Keratinocyte (primary cell): ENCODE data around the gene SLC25A24. TPM values are rescaled to one million over a fixed set of nuclear protein-coding genes. Genes with fewer than 3 reads are reported as not detected.

Source experiments
- DNase-seq: peaks from one replicate; pipeline ENCODE4 v3.0.0-alpha.2; 2011; ENCODE audit warnings: low read depth, missing footprints, low spot score
- FAIRE-seq: peaks from 2 replicates; lab custom pipeline; 2011; peaks lifted over from hg19 to GRCh38; lab: Jason Lieb, UNC
- H2AFZ ChIP-seq: 2 replicates; pipeline ENCODE4 v1.6.0; 2012; ENCODE audit warnings: low read length, control low read depth, inconsistent platforms; ENCODE audit not compliant: control insufficient read depth
- H3K27ac ChIP-seq: 2 replicates; pipeline ENCODE4 v1.5.1; 2011; ENCODE audit warnings: low read length; ENCODE audit not compliant: control insufficient read depth, insufficient read depth
- H3K27me3 ChIP-seq: 3 replicates; pipeline ENCODE4 v1.6.0; 2011; ENCODE audit warnings: low read length; ENCODE audit not compliant: control insufficient read depth, insufficient read depth; ENCODE audit errors: extremely low read depth
- H3K36me3 ChIP-seq, 2 experiments: 2 replicates in 1 of 2; 3 replicates in 1 of 2; pipeline ENCODE4 v1.5.1; 2011; ENCODE audit warnings: low read length in 2 of 2, mild to moderate bottlenecking in 1 of 2; ENCODE audit not compliant: control insufficient read depth in 2 of 2, insufficient read depth in 2 of 2; ENCODE audit errors: extremely low read depth in 1 of 2
- H3K4me1 ChIP-seq: 3 replicates; pipeline ENCODE4 v1.5.1; 2011; ENCODE audit warnings: low read length; ENCODE audit not compliant: control insufficient read depth, insufficient read depth; ENCODE audit errors: extremely low read depth
- H3K4me2 ChIP-seq: 3 replicates; pipeline ENCODE4 v1.6.0; 2011; ENCODE audit warnings: low read depth, low read length; ENCODE audit not compliant: control insufficient read depth, insufficient read depth; ENCODE audit errors: extremely low read depth
- H3K4me3 ChIP-seq, 3 experiments: fragments of 200-600 bp in 1 of 3; sonication (generic) in 1 of 3; 2 replicates in 2 of 3; 3 replicates in 1 of 3; pipeline ENCODE4 v1.5.1; 2011 to 2016; ENCODE audit warnings: low read length in 3 of 3, mild to moderate bottlenecking in 3 of 3, control low read depth in 2 of 3, inconsistent platforms in 1 of 3, low read depth in 1 of 3, mixed read lengths in 1 of 3, mixed run types in 1 of 3, moderate library complexity in 1 of 3; ENCODE audit not compliant: control insufficient read depth in 2 of 3, insufficient read depth in 2 of 3; ENCODE audit errors: extremely low read depth in 1 of 3
- H3K79me2 ChIP-seq: 2 replicates; pipeline ENCODE4 v1.6.0; 2012; ENCODE audit warnings: low read length; ENCODE audit not compliant: control insufficient read depth, insufficient read depth
- H3K9ac ChIP-seq: 3 replicates; pipeline ENCODE4 v1.6.0; 2011; ENCODE audit warnings: low read length; ENCODE audit not compliant: control insufficient read depth, insufficient read depth; ENCODE audit errors: extremely low read depth
- H3K9me1 ChIP-seq: 3 replicates; pipeline ENCODE4 v1.6.0; 2011; ENCODE audit warnings: low read length; ENCODE audit not compliant: control insufficient read depth, insufficient read depth; ENCODE audit errors: extremely low read depth
- H3K9me3 ChIP-seq: 2 replicates; pipeline ENCODE4 v1.5.1; 2012; ENCODE audit warnings: low read depth, low read length; ENCODE audit not compliant: control insufficient read depth
- H4K20me1 ChIP-seq: 3 replicates; pipeline ENCODE4 v1.6.0; 2011; ENCODE audit warnings: low read length; ENCODE audit not compliant: control insufficient read depth, insufficient read depth; ENCODE audit errors: extremely low read depth
- CTCF ChIP-seq, 3 experiments: IDR thresholded peaks in 1 of 3; conservative IDR thresholded peaks in 1 of 3; optimal IDR thresholded peaks in 1 of 3; 2 replicates in 2 of 3; 3 replicates in 1 of 3; pipeline versions ENCODE3 to v1.5.1; 2011; ENCODE audit warnings: low read length in 3 of 3, mild to moderate bottlenecking in 3 of 3, moderate library complexity in 2 of 3, control low read depth in 1 of 3, inconsistent platforms in 1 of 3; ENCODE audit not compliant: insufficient read depth in 2 of 3; ENCODE audit errors: extremely low read depth in 1 of 3
- EZH2 ChIP-seq: IDR thresholded peaks from one replicate; pipeline ENCODE4 v1.6.1; 2012; ENCODE audit warnings: inconsistent platforms, mild to moderate bottlenecking, low read length, moderate library complexity
- dilution Hi-C: fragments of 300-500 bp; cut with MboI; formaldehyde crosslinking; loops from one replicate; pipeline ENCODE4 v1.7.0; 2020; ENCODE audit warnings: low sequenced_read_pairs; ENCODE audit not compliant: extremely low pct_ligation_motif_present
- polyA plus RNA-seq, 5 experiments: library from polyadenylated mRNA; depleted of rRNA in 3 of 5; stranded (reverse) in 3 of 5; stranded (forward) in 1 of 5; unstranded in 1 of 5; fragments of >200 nt; gene quantifications; 1 replicate in 1 of 5; 2 replicates in 3 of 5; 3 replicates in 1 of 5; pipeline versions ENCODE4 v1.2.1 to v1.2.3, GENCODE V29; 2011 to 2012; ENCODE audit warnings: missing spikeins in 2 of 5, low read depth in 1 of 5, low replicate concordance in 1 of 5

The SLC25A24 gene
- polyA plus RNA-seq, 1 donor (not counting 4 experiments of a cell fraction or from before 2014, with no cell fraction given) = 58.9 TPM

GRCh38 chr1:108096089-108096488 is 104.1 kb downstream of the SLC25A24 start:
- TF ChIP-seq CTCF (optimal IDR thresholded peaks at IDR 0.05 in 1 of 3, IDR thresholded peaks at IDR 0.05 in 1 of 3, conservative IDR thresholded peaks at IDR 0.05 in 1 of 3; ENCODE audit: extremely low read depth in 1 of 3, insufficient read depth in 2 of 3, low read length in 3 of 3) (no peak), EZH2 (no peak)
- H3K27me3 ChIP-seq = no peaks in the 10 kb centered on the region
- no peak for DNase-seq
- dilution Hi-C loops = no loop called here
- H3K79me2 ChIP-seq = no peaks in the 10 kb centered on the region
- H3K27ac ChIP-seq = no peak overlapping the region
- no peak for FAIRE-seq
- H3K4me3 ChIP-seq = no peak overlapping the region
- no peaks in the 10 kb centered on the region for H3K4me1 ChIP-seq
- H2AFZ ChIP-seq = no peak overlapping the region
- no peaks in the 10 kb centered on the region for H3K36me3 ChIP-seq
- no peaks in the 10 kb centered on the region for H3K9me3 ChIP-seq
- H3K4me2 ChIP-seq = no peak overlapping the region
- no peaks in the 10 kb centered on the region for H3K9me1 ChIP-seq
- no peaks in the 10 kb centered on the region for H4K20me1 ChIP-seq
- no peak overlapping the region for H3K9ac ChIP-seq

GRCh38 chr1:108089477-108089876 is 110.7 kb downstream of the SLC25A24 start:
- Histone ChIP-seq H4K20me1 (no peaks in the 10 kb centered on the region), H3K36me3 (no peaks in the 10 kb centered on the region), H3K79me2 (no peaks in the 10 kb centered on the region), H3K4me2 (no peak overlapping the region), H3K9me1 (no peaks in the 10 kb centered on the region), H2AFZ (no peak overlapping the region), H3K9ac (no peak overlapping the region), H3K4me1 (no peaks in the 10 kb centered on the region), H3K27me3 (no peaks in the 10 kb centered on the region), H3K4me3 (no peak overlapping the region), H3K9me3 (no peaks in the 10 kb centered on the region), H3K27ac (no peak overlapping the region)
- FAIRE-seq (no peak), DNase-seq (no peak)
- dilution Hi-C loops = no loop called here
- TF ChIP-seq CTCF (optimal IDR thresholded peaks at IDR 0.05 in 1 of 3, IDR thresholded peaks at IDR 0.05 in 1 of 3, conservative IDR thresholded peaks at IDR 0.05 in 1 of 3; ENCODE audit: extremely low read depth in 1 of 3, insufficient read depth in 2 of 3, low read length in 3 of 3) = no peak
- TF ChIP-seq EZH2 = no peak
